ENCODE measurements around the gene NFKBIA. TPM values are rescaled to one million over a fixed set of nuclear protein-coding genes. Genes with fewer than 3 reads are reported as not detected.
A peak's percentile ranks its signal among the peaks of the same experiment; 100 is the strongest.

NFKBIA gene
- total RNA-seq, 1 donor from 2014 or later: 88.2 TPM

DNA sequence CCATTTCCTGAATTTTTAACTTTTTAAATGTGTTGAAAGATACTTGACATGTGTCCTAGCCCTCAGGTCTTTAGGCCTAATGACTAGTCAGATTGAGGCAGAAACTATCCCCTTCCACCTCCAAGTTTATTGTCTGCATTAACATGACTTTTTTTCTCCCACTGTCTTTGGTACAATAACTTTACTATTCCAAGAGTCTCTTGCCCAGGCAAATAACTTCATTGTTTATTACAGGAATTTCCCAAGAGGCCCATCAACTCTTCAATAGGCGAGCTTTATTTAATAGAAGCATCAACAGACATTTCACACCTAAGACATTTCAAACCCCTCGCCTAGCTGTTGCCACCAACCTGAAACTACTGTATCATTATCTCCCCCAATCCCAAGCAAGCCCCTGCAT, 10.7 kb downstream of the NFKBIA start:
- H3K27ac ChIP-seq (ENCODE audit: low read depth, low read length): no peak overlapping the region
- H3K36me3 ChIP-seq (ENCODE audit: control insufficient read depth in 3 of 3, insufficient read depth in 3 of 3, low read length in 3 of 3): no peaks in the 10 kb centered on the region
- H3K9ac ChIP-seq (ENCODE audit: low read depth in 1 of 3, low read length in 3 of 3): no peak overlapping the region
- no peaks in the 10 kb centered on the region for H3K9me3 ChIP-seq (ENCODE audit: control insufficient read depth in 3 of 3, low read length in 3 of 3)
- peaks cover 5 to 10% (median 6%) of the 10 kb centered on the region in 3 donors for H3K4me1 ChIP-seq (ENCODE audit: control insufficient read depth in 3 of 3, insufficient read depth in 3 of 3, low read length in 3 of 3)
- no peak overlapping the region for H3K4me3 ChIP-seq (ENCODE audit: low read length in 3 of 3)
- H3K27me3 ChIP-seq (ENCODE audit: control insufficient read depth in 3 of 3, insufficient read depth in 3 of 3, low read length in 3 of 3): no peaks in the 10 kb centered on the region

GRCh38 chr14:35392103-35392502, 12.4 kb downstream of the NFKBIA start:
- Histone ChIP-seq H3K27me3 (ENCODE audit: control insufficient read depth in 3 of 3, insufficient read depth in 3 of 3, low read length in 3 of 3) (no peaks in the 10 kb centered on the region), H3K36me3 (ENCODE audit: control insufficient read depth in 3 of 3, insufficient read depth in 3 of 3, low read length in 3 of 3) (no peaks in the 10 kb centered on the region), H3K27ac (ENCODE audit: low read depth, low read length) (no peak overlapping the region), H3K4me1 (ENCODE audit: control insufficient read depth in 3 of 3, insufficient read depth in 3 of 3, low read length in 3 of 3) (peaks cover under 1 to 14% (median 9%) of the 10 kb centered on the region in 3 donors), H3K9ac (ENCODE audit: low read depth in 1 of 3, low read length in 3 of 3) (no peak overlapping the region), H3K9me3 (ENCODE audit: control insufficient read depth in 3 of 3, low read length in 3 of 3) (no peaks in the 10 kb centered on the region), H3K4me3 (ENCODE audit: low read length in 3 of 3) (no peak overlapping the region)

DNA sequence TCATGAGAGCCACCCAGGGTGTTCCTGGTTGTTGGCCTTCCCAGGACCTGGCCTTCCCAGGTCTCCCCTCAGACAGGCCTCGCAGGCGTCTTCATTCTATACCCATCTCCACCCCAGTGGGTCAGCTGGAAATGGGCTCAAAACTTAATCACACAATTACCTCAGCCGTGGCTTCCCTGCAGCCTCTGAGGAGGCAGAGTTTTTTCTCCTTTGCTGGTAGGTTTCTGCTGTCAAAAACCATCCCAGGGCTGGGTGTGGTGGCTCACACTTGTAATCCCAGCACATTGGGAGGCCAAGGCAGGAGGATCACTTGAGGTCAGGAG, 13.2 kb downstream of the NFKBIA start:
- Histone ChIP-seq H3K9ac (ENCODE audit: low read depth in 1 of 3, low read length in 3 of 3) (no peak overlapping the region), H3K27ac (ENCODE audit: low read depth, low read length) (no peak overlapping the region), H3K4me3 (ENCODE audit: low read length in 3 of 3) (no peak overlapping the region), H3K27me3 (ENCODE audit: control insufficient read depth in 3 of 3, insufficient read depth in 3 of 3, low read length in 3 of 3) (no peaks in the 10 kb centered on the region), H3K9me3 (ENCODE audit: control insufficient read depth in 3 of 3, low read length in 3 of 3) (no peaks in the 10 kb centered on the region), H3K4me1 (ENCODE audit: control insufficient read depth in 3 of 3, insufficient read depth in 3 of 3, low read length in 3 of 3) (peaks cover 5 to 18% (median 12%) of the 10 kb centered on the region in 3 donors), H3K36me3 (ENCODE audit: control insufficient read depth in 3 of 3, insufficient read depth in 3 of 3, low read length in 3 of 3) (no peaks in the 10 kb centered on the region)

DNA sequence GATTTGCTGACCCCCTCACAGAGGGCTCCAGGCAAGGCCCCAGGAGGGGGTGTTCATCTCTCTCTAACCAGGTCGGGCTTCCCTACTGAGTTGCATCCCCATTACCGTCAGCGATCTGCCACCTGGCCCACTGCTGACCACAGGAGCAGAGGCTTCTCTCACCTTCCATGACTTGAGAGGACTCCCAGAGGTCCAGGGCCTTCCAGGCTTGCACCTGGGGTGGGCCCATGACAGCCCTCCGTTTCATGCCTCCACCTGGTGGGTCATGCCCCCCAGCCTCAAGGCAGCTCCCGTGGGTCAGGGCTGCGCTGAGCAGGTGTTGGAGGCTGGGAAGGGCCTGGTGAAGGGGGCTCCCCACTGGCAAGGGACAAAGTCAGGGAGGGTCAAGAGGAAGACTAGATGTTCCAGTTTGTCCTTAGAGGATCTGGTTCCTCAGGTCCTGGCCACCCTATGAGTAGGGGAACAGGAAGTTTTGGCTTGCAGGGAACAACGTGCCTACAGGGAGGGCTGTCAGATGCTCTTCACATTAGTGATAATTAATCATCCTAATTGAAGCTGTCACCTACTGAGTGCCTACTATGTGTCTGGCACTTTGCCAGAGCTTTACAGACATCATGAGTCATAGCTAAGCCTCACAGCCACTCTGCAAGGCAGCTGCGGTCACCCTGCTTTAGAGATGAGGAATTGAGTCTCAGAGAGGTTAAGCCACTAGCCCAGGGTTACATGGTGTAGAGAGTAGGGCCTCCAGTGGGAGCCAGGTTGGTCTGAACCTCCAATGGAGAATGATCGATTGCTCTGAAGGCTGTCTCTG, 13.8 kb downstream of the NFKBIA start:
- no peak overlapping the region for H3K27ac ChIP-seq (ENCODE audit: low read depth, low read length)
- H3K9ac ChIP-seq (ENCODE audit: low read depth in 1 of 3, low read length in 3 of 3): no peak overlapping the region
- H3K27me3 ChIP-seq (ENCODE audit: control insufficient read depth in 3 of 3, insufficient read depth in 3 of 3, low read length in 3 of 3): no peaks in the 10 kb centered on the region

GRCh38 chr14:35389315-35389667, 15.3 kb downstream of the NFKBIA start:
- Histone ChIP-seq H3K27me3 (ENCODE audit: control insufficient read depth in 3 of 3, insufficient read depth in 3 of 3, low read length in 3 of 3) (no peaks in the 10 kb centered on the region), H3K9me3 (ENCODE audit: control insufficient read depth in 3 of 3, low read length in 3 of 3) (no peaks in the 10 kb centered on the region), H3K4me3 (ENCODE audit: low read length in 3 of 3) (no peak overlapping the region), H3K27ac (ENCODE audit: low read depth, low read length) (no peak overlapping the region), H3K9ac (ENCODE audit: low read depth in 1 of 3, low read length in 3 of 3) (no peak overlapping the region), H3K36me3 (ENCODE audit: control insufficient read depth in 3 of 3, insufficient read depth in 3 of 3, low read length in 3 of 3) (no peaks in the 10 kb centered on the region), H3K4me1 (ENCODE audit: control insufficient read depth in 3 of 3, insufficient read depth in 3 of 3, low read length in 3 of 3) (peaks cover 26 to 39% (median 32%) of the 10 kb centered on the region in 3 donors)

More for the DNA sequence above, 13.8 kb downstream of the NFKBIA start:
- Histone ChIP-seq H3K9me3 (ENCODE audit: control insufficient read depth in 3 of 3, low read length in 3 of 3) (no peaks in the 10 kb centered on the region), H3K4me1 (ENCODE audit: control insufficient read depth in 3 of 3, insufficient read depth in 3 of 3, low read length in 3 of 3) (peaks cover 11 to 24% (median 18%) of the 10 kb centered on the region in 3 donors), H3K36me3 (ENCODE audit: control insufficient read depth in 3 of 3, insufficient read depth in 3 of 3, low read length in 3 of 3) (no peaks in the 10 kb centered on the region), H3K4me3 (ENCODE audit: low read length in 3 of 3) (no peak overlapping the region)

DNA sequence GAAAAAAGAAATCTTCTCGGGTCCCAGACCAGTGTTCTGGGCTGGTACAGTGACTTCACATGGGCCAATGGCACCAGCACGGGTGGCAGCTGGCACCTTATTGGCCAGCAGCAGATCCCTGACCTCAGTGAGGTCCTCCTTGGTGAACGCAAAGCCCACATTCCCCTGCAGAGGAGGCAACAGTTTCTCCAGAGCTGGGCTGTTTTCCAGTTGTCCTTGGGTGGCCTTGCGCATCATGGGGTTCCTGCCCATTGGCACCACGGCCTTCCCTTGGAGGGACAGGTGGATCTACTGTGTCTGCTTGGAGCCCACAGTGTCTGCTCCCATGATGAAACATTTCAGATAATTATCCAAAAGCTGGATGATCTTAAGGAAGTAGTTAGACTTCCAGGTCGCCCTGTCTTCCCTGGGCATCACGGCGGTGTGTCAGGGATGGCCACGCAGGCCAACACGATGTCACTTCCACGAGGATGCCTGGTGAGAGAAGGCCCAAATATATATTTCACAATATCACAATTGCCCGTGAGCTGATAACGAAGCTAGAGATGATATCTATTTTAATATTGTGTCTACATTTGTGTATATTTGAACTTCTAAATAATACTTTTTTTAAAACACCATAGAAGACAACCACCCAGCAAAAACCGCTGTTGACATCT, 15.8 kb downstream of the NFKBIA start:
- no peaks in the 10 kb centered on the region for H3K36me3 ChIP-seq (ENCODE audit: control insufficient read depth in 3 of 3, insufficient read depth in 3 of 3, low read length in 3 of 3)
- H3K9ac ChIP-seq (ENCODE audit: low read depth in 1 of 3, low read length in 3 of 3): no peak overlapping the region
- no peak overlapping the region for H3K4me3 ChIP-seq (ENCODE audit: low read length in 3 of 3)
- H3K4me1 ChIP-seq (ENCODE audit: control insufficient read depth in 3 of 3, insufficient read depth in 3 of 3, low read length in 3 of 3): peaks cover 31 to 44% (median 37%) of the 10 kb centered on the region in 3 donors
- no peaks in the 10 kb centered on the region for H3K9me3 ChIP-seq (ENCODE audit: control insufficient read depth in 3 of 3, low read length in 3 of 3)
- no peaks in the 10 kb centered on the region for H3K27me3 ChIP-seq (ENCODE audit: control insufficient read depth in 3 of 3, insufficient read depth in 3 of 3, low read length in 3 of 3)
- no peak overlapping the region for H3K27ac ChIP-seq (ENCODE audit: low read depth, low read length)

GRCh38 chr14:35387713-35388579, 16.6 kb downstream of the NFKBIA start:
- Histone ChIP-seq H3K9ac (ENCODE audit: low read depth in 1 of 3, low read length in 3 of 3) (no peak overlapping the region), H3K9me3 (ENCODE audit: control insufficient read depth in 3 of 3, low read length in 3 of 3) (no peaks in the 10 kb centered on the region), H3K36me3 (ENCODE audit: control insufficient read depth in 3 of 3, insufficient read depth in 3 of 3, low read length in 3 of 3) (no peaks in the 10 kb centered on the region), H3K4me3 (ENCODE audit: low read length in 3 of 3) (no peak overlapping the region), H3K27me3 (ENCODE audit: control insufficient read depth in 3 of 3, insufficient read depth in 3 of 3, low read length in 3 of 3) (no peaks in the 10 kb centered on the region), H3K4me1 (ENCODE audit: control insufficient read depth in 3 of 3, insufficient read depth in 3 of 3, low read length in 3 of 3) (peaks cover 36 to 52% (median 45%) of the 10 kb centered on the region in 3 donors), H3K27ac (ENCODE audit: low read depth, low read length) (no peak overlapping the region)

DNA sequence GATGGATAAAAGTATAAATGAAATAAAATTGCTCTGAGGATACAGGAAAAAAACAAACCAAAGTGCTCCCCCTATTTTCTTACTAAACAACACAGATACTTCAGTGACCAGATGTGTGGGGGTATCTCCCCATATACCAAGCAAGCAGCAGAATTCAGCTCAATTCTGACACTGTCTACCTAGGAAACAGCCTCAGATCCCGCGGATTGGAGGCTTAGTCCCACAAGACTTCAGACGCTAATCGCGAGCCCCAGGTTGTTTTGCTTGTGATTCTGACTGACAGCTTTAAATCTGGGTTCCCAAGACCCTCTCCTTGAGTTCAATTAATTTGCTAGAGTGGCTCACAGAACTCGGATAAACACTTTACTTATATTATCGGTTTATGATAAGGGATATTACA, 17.3 kb downstream of the NFKBIA start:
- no peaks in the 10 kb centered on the region for H3K36me3 ChIP-seq (ENCODE audit: control insufficient read depth in 3 of 3, insufficient read depth in 3 of 3, low read length in 3 of 3)
- H3K9me3 ChIP-seq (ENCODE audit: control insufficient read depth in 3 of 3, low read length in 3 of 3): no peaks in the 10 kb centered on the region
- no peaks in the 10 kb centered on the region for H3K27me3 ChIP-seq (ENCODE audit: control insufficient read depth in 3 of 3, insufficient read depth in 3 of 3, low read length in 3 of 3)
- peaks cover 36 to 52% (median 45%) of the 10 kb centered on the region in 3 donors for H3K4me1 ChIP-seq (ENCODE audit: control insufficient read depth in 3 of 3, insufficient read depth in 3 of 3, low read length in 3 of 3)
- no peak overlapping the region for H3K27ac ChIP-seq (ENCODE audit: low read depth, low read length)
- no peak overlapping the region for H3K4me3 ChIP-seq (ENCODE audit: low read length in 3 of 3)
- no peak overlapping the region for H3K9ac ChIP-seq (ENCODE audit: low read depth in 1 of 3, low read length in 3 of 3)

DNA sequence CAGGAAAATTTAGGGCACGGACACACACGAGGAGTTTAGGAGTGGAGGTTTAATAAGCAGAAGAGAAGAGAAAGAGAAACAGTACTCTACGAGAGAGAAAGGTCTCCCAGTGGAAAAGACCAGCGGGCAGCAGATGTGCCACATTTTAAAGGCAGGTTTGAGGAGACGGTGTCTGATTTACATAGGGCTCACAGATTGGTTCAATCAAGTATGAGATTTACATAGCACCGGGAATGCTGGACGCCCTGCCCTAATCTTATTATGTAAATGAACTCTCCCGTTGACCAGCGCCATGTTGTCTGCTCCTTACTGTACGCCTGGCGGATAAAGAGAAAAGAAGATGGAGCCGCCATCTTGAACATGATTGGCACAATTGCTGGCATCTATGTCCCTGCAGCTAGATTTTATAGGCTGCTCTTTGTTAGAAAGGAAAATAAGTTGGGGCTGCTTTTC, 17.9 kb downstream of the NFKBIA start:
- Histone ChIP-seq H3K36me3 (ENCODE audit: control insufficient read depth in 3 of 3, insufficient read depth in 3 of 3, low read length in 3 of 3) (no peaks in the 10 kb centered on the region), H3K27ac (ENCODE audit: low read depth, low read length) (peak overlapping the region; percentile 88), H3K9ac (ENCODE audit: low read depth in 1 of 3, low read length in 3 of 3) (peak overlapping the region in 1 of 3 donors; percentile 20), H3K4me3 (ENCODE audit: low read length in 3 of 3) (no peak overlapping the region), H3K4me1 (ENCODE audit: control insufficient read depth in 3 of 3, insufficient read depth in 3 of 3, low read length in 3 of 3) (peaks cover 36 to 52% (median 45%) of the 10 kb centered on the region in 3 donors), H3K9me3 (ENCODE audit: control insufficient read depth in 3 of 3, low read length in 3 of 3) (no peaks in the 10 kb centered on the region), H3K27me3 (ENCODE audit: control insufficient read depth in 3 of 3, insufficient read depth in 3 of 3, low read length in 3 of 3) (no peaks in the 10 kb centered on the region)
